Neuronal stem cell (in vitro differentiated cells): ENCODE data around the gene DDIT4L.

ENCODE experiments used
- DNase-seq: peaks from one replicate; pipeline ENCODE4 v3.0.0-alpha.2; 2013; ENCODE audit warnings: low spot score
- H2AFZ ChIP-seq: one replicate; pipeline ENCODE4 v1.6.1; 2013; ENCODE audit warnings: mild to moderate bottlenecking, low read length, inconsistent platforms
- H2AK5ac ChIP-seq: 2 replicates; pipeline ENCODE4 v1.6.1; 2013; ENCODE audit warnings: low read depth, mild to moderate bottlenecking, inconsistent platforms, low read length, moderate library complexity, mixed read lengths
- H2BK120ac ChIP-seq: 2 replicates; pipeline ENCODE4 v1.6.1; 2013; ENCODE audit warnings: low read depth, mild to moderate bottlenecking, inconsistent platforms, low read length, moderate library complexity, mixed read lengths
- H2BK12ac ChIP-seq: one replicate; pipeline ENCODE4 v1.6.1; 2013; ENCODE audit warnings: low read length, inconsistent platforms
- H2BK15ac ChIP-seq: 2 replicates; pipeline ENCODE4 v1.6.1; 2013; ENCODE audit warnings: mild to moderate bottlenecking, low read length, inconsistent platforms, mixed read lengths
- H2BK5ac ChIP-seq: one replicate; pipeline ENCODE4 v1.6.1; 2013; ENCODE audit warnings: inconsistent platforms, mild to moderate bottlenecking, low read length, moderate library complexity
- H3K14ac ChIP-seq: one replicate; pipeline ENCODE4 v1.6.1; 2013; ENCODE audit warnings: low read length, inconsistent platforms
- H3K18ac ChIP-seq: 2 replicates; pipeline ENCODE4 v1.6.1; 2013; ENCODE audit warnings: low read length, inconsistent platforms
- H3K23ac ChIP-seq: 2 replicates; pipeline ENCODE4 v1.6.1; 2013; ENCODE audit warnings: low read depth, mild to moderate bottlenecking, mixed read lengths, low read length, inconsistent platforms; ENCODE audit not compliant: poor library complexity
- H3K27ac ChIP-seq: replicated peaks from 3 replicates; pipeline ENCODE4 v1.5.1; 2013; ENCODE audit warnings: low read length, inconsistent platforms
- H3K27me3 ChIP-seq, 3 experiments: 2 replicates each; pipeline ENCODE4 v1.6.1; 2013; ENCODE audit warnings: low read length in 3 of 3, mild to moderate bottlenecking in 2 of 3, inconsistent platforms in 1 of 3, low read depth in 1 of 3, mixed read lengths in 1 of 3, moderate library complexity in 1 of 3; ENCODE audit not compliant: control insufficient read depth in 3 of 3, insufficient read depth in 3 of 3
- H3K36me3 ChIP-seq, 2 donors: replicated peaks in 1 of 2; 2 replicates each; pipeline ENCODE4 v1.6.1; 2013; ENCODE audit warnings: low read length in 2 of 2; ENCODE audit not compliant: control insufficient read depth in 2 of 2, insufficient read depth in 2 of 2
- H3K4ac ChIP-seq: 2 replicates; pipeline ENCODE4 v1.6.1; 2013; ENCODE audit warnings: inconsistent platforms, mild to moderate bottlenecking, low read length, moderate library complexity
- H3K4me1 ChIP-seq, 2 donors: 1 replicate in 1 of 2; 2 replicates in 1 of 2; pipeline ENCODE4 v1.6.1; 2013; ENCODE audit warnings: low read length in 2 of 2, low read depth in 1 of 2; ENCODE audit not compliant: control insufficient read depth in 2 of 2, insufficient read depth in 1 of 2
- H3K4me2 ChIP-seq: one replicate; pipeline ENCODE4 v1.6.1; 2013; ENCODE audit warnings: mild to moderate bottlenecking, low read length, inconsistent platforms; ENCODE audit not compliant: insufficient read depth, poor library complexity, severe bottlenecking
- H3K4me3 ChIP-seq, 2 donors: 2 replicates each; pipeline ENCODE4 v1.5.1; 2013; ENCODE audit warnings: low read length in 2 of 2, mild to moderate bottlenecking in 2 of 2, inconsistent platforms in 1 of 2, moderate library complexity in 1 of 2
- H3K79me1 ChIP-seq: one replicate; pipeline ENCODE4 v1.6.1; 2013; ENCODE audit warnings: low read depth, mild to moderate bottlenecking, inconsistent platforms, low read length, moderate library complexity
- H3K9ac ChIP-seq: one replicate; pipeline ENCODE4 v1.6.1; 2013; ENCODE audit warnings: mild to moderate bottlenecking, low read depth, low read length, inconsistent platforms; ENCODE audit not compliant: poor library complexity
- H3K9me3 ChIP-seq, 2 donors: replicated peaks in 1 of 2; 2 replicates each; pipeline versions ENCODE3 to v1.6.1; 2013; ENCODE audit warnings: low read length in 2 of 2, mild to moderate bottlenecking in 2 of 2, inconsistent platforms in 1 of 2, low read depth in 1 of 2, mixed read lengths in 1 of 2, moderate library complexity in 1 of 2; ENCODE audit not compliant: control insufficient read depth in 2 of 2, insufficient read depth in 1 of 2
- H4K8ac ChIP-seq: one replicate; pipeline ENCODE4 v1.6.1; 2013; ENCODE audit warnings: low read depth, mild to moderate bottlenecking, inconsistent platforms, low read length, moderate library complexity
- H4K91ac ChIP-seq: one replicate; pipeline ENCODE4 v1.6.1; 2013; ENCODE audit warnings: low read length, low read depth, mild to moderate bottlenecking, inconsistent platforms; ENCODE audit not compliant: poor library complexity
- WGBS, 2 donors: extraction: QIAGEN DNeasy Blood & Tissue Kit; methylation state at CpG; one replicate each; pipeline ENCODE4 v1.1.7; 2013; ENCODE audit warnings: missing lambda C conversion rate in 2 of 2, mixed read lengths in 1 of 2; ENCODE audit not compliant: insufficient read length in 2 of 2, insufficient replicate concordance in 1 of 2; ENCODE audit errors: extremely low coverage in 2 of 2; 5-methylcytosine and 5-hydroxymethylcytosine counted together

The DDIT4L gene

DNA sequence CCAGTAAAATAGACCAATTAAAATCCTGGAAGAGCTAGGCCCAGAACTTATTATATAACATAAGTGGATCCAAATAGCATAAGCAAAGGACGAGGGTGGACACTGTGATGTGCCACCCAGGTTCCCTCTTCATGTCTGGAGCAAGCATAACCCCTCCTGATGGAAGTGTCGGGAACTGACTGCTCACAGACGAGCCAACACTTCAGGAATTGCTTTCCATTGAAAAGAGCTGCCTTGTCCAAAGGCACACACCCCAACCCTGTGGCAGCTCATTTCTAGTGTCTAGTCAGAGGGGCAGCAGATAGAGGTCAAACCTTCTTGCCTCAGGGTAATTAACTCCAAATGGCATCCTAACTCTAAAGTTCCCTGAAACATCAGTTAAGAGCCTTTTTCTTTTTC is 15.3 kb downstream of the DDIT4L start:
- Histone ChIP-seq H4K91ac (no peak overlapping the region), H3K9me3 (no peaks in the 10 kb centered on the region), H3K23ac (no peak overlapping the region), H3K4me3 (no peak overlapping the region), H3K36me3 (no peaks in the 10 kb centered on the region), H3K18ac (no peak overlapping the region), H2AFZ (no peak overlapping the region), H3K4ac (no peak overlapping the region), H3K27ac (no peak overlapping the region), H2AK5ac (no peak overlapping the region), H3K79me1 (no peaks in the 10 kb centered on the region), H3K14ac (no peak overlapping the region), H4K8ac (no peak overlapping the region), H2BK12ac (no peak overlapping the region), H3K27me3 (no peaks in the 10 kb centered on the region), H3K4me1 (no peaks in the 10 kb centered on the region), H2BK15ac (no peak overlapping the region), H3K9ac (no peak overlapping the region), H2BK5ac (no peak overlapping the region), H3K4me2 (no peak overlapping the region), H2BK120ac (no peak overlapping the region)
- no CpG with 5 or more reads among the region's 3 CpGs for WGBS, 2 donors
- DNase-seq = no peak

DNA sequence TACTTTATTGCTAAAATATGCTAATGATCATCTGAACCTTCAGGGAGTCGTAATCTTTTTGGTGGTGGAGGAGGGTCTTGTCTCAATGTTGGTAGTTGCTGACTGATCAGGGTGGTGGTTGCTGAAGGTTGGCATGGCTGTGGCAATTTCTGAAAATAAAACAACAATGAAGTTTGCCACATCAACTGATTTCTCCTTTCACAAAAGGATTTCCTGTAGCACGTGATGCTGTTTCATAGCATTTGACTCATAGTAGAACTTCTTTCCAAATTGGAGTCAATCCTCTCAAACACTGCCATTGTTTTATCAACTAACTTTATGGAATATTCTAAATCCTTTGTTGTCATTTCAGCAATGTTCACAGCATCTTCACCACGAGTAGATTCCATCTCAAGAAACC is 19.3 kb downstream of the DDIT4L start:
- no peaks in the 10 kb centered on the region for H3K79me1 ChIP-seq
- peaks cover 0 to 30% (median 0%) of the 10 kb centered on the region in 3 experiments for H3K27me3 ChIP-seq
- no peak overlapping the region for H3K4me2 ChIP-seq
- no peak overlapping the region for H2BK15ac ChIP-seq
- no peak overlapping the region for H2AFZ ChIP-seq
- H3K23ac ChIP-seq = no peak overlapping the region
- H3K36me3 ChIP-seq = no peaks in the 10 kb centered on the region
- H3K4me3 ChIP-seq = no peak overlapping the region
- peaks cover 0 to 3% of the 10 kb centered on the region in 2 donors for H3K4me1 ChIP-seq
- no peak overlapping the region for H3K4ac ChIP-seq
- no peak overlapping the region for H3K27ac ChIP-seq
- H2AK5ac ChIP-seq = no peak overlapping the region
- H2BK12ac ChIP-seq = no peak overlapping the region
- no peak overlapping the region for H4K91ac ChIP-seq
- H3K9me3 ChIP-seq = peaks cover 0 to 1% of the 10 kb centered on the region in 2 donors
- H3K9ac ChIP-seq = no peak overlapping the region
- no peak for DNase-seq
- no peak overlapping the region for H2BK120ac ChIP-seq
- H4K8ac ChIP-seq = no peak overlapping the region
- no peak overlapping the region for H3K18ac ChIP-seq
- H3K14ac ChIP-seq = no peak overlapping the region
- H2BK5ac ChIP-seq = no peak overlapping the region
- WGBS, 2 donors = no CpG with 5 or more reads among the region's 3 CpGs

DNA sequence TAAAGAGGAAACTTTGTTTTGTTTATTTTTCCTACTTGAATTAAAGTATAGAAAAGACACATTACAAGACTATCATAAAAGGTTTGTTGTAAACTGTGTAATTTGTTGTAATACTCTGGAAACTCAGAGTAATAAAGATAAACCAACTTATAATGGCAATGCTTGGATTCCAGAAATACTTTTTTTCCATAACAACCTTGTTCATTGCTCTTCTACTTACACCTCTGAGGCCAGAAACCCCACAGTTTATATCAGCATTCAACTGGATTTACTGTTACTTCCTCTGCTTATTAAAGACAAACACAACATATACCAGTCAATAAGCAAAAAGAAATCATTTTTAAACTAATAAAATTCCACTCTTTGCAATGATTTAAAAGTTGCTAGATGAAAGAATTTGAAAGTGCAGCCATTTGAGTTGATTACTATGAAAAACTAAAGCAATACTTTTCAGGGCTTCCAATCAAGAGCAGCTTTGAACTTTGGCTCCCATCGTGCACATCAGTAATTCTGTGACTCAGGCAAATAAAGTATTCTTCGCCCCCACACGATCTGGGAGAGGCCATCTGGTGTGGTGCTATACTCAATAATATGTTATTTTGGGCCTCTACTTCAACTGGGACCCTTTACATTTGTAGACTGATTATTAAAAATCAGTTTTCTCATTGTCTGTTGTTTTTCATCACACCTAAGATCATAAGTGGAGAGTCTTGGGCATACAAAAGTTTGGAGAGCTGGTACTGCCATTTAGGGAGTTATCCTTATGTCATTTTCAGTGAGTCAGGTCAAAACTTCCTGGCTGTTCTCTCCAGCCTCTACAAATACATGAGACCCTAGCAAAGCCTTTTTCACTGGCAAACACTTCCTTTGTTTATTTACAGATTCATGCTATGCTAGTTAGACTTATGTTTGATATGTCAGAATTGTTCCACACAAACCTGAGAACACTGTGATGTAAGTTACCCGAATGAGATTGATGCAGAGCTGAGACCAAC is 20.5 kb downstream of the DDIT4L start:
- H3K79me1 ChIP-seq = no peaks in the 10 kb centered on the region
- H3K27ac ChIP-seq = no peak overlapping the region

DNA sequence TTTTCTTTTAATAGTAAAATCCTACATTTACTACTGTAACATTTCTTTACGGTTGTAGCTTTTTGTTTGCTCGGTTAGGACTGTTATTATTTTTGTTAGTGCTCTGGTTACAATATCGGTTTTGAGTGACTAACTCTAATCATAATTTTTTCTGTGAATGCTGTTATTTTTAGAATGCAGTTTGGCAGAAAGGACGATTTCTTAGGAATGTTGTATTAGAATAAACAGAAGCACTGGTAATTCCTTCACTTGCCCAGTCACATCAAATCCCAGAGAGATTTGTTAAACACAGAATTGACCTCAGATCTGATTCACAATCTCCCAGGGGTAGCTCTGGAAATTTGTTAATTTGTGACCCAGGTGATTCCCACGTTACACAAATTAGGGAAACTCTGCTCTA is 21.7 kb downstream of the DDIT4L start:
- no CpG with 5 or more reads among the region's 5 CpGs for WGBS, 2 donors
- no peak overlapping the region for H2BK120ac ChIP-seq
- H3K23ac ChIP-seq = no peak overlapping the region
- no peak overlapping the region for H2AFZ ChIP-seq
- DNase-seq = no peak
- no peak overlapping the region for H2BK12ac ChIP-seq
- no peak overlapping the region for H3K14ac ChIP-seq
- no peak overlapping the region for H2BK15ac ChIP-seq
- H3K9me3 ChIP-seq = peaks cover 0 to 1% of the 10 kb centered on the region in 2 donors
- H3K4me2 ChIP-seq = no peak overlapping the region
- peaks cover 0 to 6% of the 10 kb centered on the region in 2 donors for H3K4me1 ChIP-seq
- no peak overlapping the region for H3K27ac ChIP-seq
- no peaks in the 10 kb centered on the region for H3K36me3 ChIP-seq
- H2AK5ac ChIP-seq = no peak overlapping the region
- no peak overlapping the region for H3K18ac ChIP-seq
- peaks cover 0 to 40% (median 0%) of the 10 kb centered on the region in 3 experiments for H3K27me3 ChIP-seq
- H3K9ac ChIP-seq = no peak overlapping the region
- H4K91ac ChIP-seq = no peak overlapping the region
- H4K8ac ChIP-seq = no peak overlapping the region
- no peaks in the 10 kb centered on the region for H3K79me1 ChIP-seq
- H3K4ac ChIP-seq = no peak overlapping the region
- H3K4me3 ChIP-seq = no peak overlapping the region
- H2BK5ac ChIP-seq = no peak overlapping the region

More for the DNA sequence above, 20.5 kb downstream of the DDIT4L start:
- Histone ChIP-seq H3K18ac (no peak overlapping the region), H3K4me1 (peaks cover 0 to 6% of the 10 kb centered on the region in 2 donors), H2BK12ac (no peak overlapping the region), H3K14ac (no peak overlapping the region), H2BK5ac (no peak overlapping the region), H3K4me3 (no peak overlapping the region), H3K23ac (no peak overlapping the region), H4K8ac (no peak overlapping the region), H4K91ac (no peak overlapping the region), H3K27me3 (peaks cover 0 to 33% (median 0%) of the 10 kb centered on the region in 3 experiments), H3K4ac (no peak overlapping the region), H2BK120ac (no peak overlapping the region), H3K4me2 (no peak overlapping the region), H3K36me3 (no peaks in the 10 kb centered on the region), H3K9me3 (peaks cover 0 to 1% of the 10 kb centered on the region in 2 donors), H2AK5ac (no peak overlapping the region), H2BK15ac (no peak overlapping the region), H2AFZ (no peak overlapping the region), H3K9ac (no peak overlapping the region)
- DNase-seq = no peak
- no CpG with 5 or more reads among the region's 4 CpGs for WGBS, 2 donors
